Lung microvascular endothelial cell (primary cell): Measurements from ENCODE around the gene TYW1. TPM values are rescaled to one million over a fixed set of nuclear protein-coding genes. Genes with fewer than 3 reads are reported as not detected.
"Not testable (repeated sequence)": the region's sequence is repeated elsewhere in the genome, so short reads cannot be mapped to it uniquely, and the experiment has no call there.

Experiments used
- DNase-seq, 2 donors: peaks; one replicate each; pipeline versions ENCODE4 v3.0.0 to v3.0.0-alpha.2; 2010; ENCODE audit warnings: low read depth in 2 of 2
- total RNA-seq: library from RNA; depleted of rRNA; stranded (reverse); fragments of >200 nt; gene quantifications from 2 replicates; pipeline ENCODE4 v1.2.1, GENCODE V29; 2014

Gene TYW1
- total RNA-seq, 1 donor from 2014 or later = 12.1 TPM

GRCh38 chr7:67251986-67252558 is 255.4 kb downstream of the TYW1 start:
- DNase-seq = no peak

- not testable (repeated sequence) for DNase-seq
Measured at GRCh38 chr7:67255076-67255475, 258.4 kb downstream of the TYW1 start.

- not testable (repeated sequence) for DNase-seq
Measured at GRCh38 chr7:67257779-67258178, 261.1 kb downstream of the TYW1 start.

- not testable (repeated sequence) for DNase-seq
Measured at GRCh38 chr7:67259363-67259762, 262.7 kb downstream of the TYW1 start.

- DNase-seq = peak in 1 of 2 donors; percentile 41
Measured at GRCh38 chr7:67260166-67260586, 263.5 kb downstream of the TYW1 start.

- not testable (repeated sequence) for DNase-seq
Measured at GRCh38 chr7:67264000-67264399, 267.4 kb downstream of the TYW1 start.

- not testable (repeated sequence) for DNase-seq
Measured at GRCh38 chr7:67266070-67266469, 269.4 kb downstream of the TYW1 start.

GRCh38 chr7:67267914-67268313 is 271.3 kb downstream of the TYW1 start:
- no peak for DNase-seq

GRCh38 chr7:67269916-67270315 is 273.3 kb downstream of the TYW1 start:
- DNase-seq = not testable (repeated sequence)

Other genes with a start within 250 kb of the TYW1 start
- 42.9 and 67.1 TPM in 2 replicates for gene TMEM248, start 75.6 kb upstream of the TYW1 start, total RNA-seq
- gene SBDS, start 1.2 kb upstream of the TYW1 start, total RNA-seq = 53.6 and 100 TPM in 2 replicates